GM12875 (cell line): ENCODE results near the gene KCNA5.

Source experiments
- H3K4me3 ChIP-seq: one replicate; pipeline ENCODE4 v1.5.1; 2011; ENCODE audit warnings: low read depth, low read length, control low read depth
- CTCF ChIP-seq: IDR thresholded peaks from 2 replicates; pipeline ENCODE4 v1.5.1; 2011; ENCODE audit warnings: low read depth, mild to moderate bottlenecking, control low read depth, inconsistent platforms, low read length, moderate library complexity, borderline replicate concordance; ENCODE audit not compliant: insufficient read depth

KCNA5 gene

GRCh38 chr12:5008661-5009060 lies 35.0 kb upstream of the KCNA5 start:
- H3K4me3 ChIP-seq = no peak overlapping the region
- TF ChIP-seq CTCF = no peak

GRCh38 chr12:5010151-5010550 lies 33.5 kb upstream of the KCNA5 start:
- no peak for TF ChIP-seq CTCF
- H3K4me3 ChIP-seq = no peak overlapping the region

- TF ChIP-seq CTCF = no peak
- H3K4me3 ChIP-seq = no peak overlapping the region
These were observed 31.3 kb upstream of the KCNA5 start for GRCh38 chr12:5012337-5012736.

- no peak for TF ChIP-seq CTCF
- no peak overlapping the region for H3K4me3 ChIP-seq
These were observed 30.4 kb upstream of the KCNA5 start for GRCh38 chr12:5013266-5013730.

GRCh38 chr12:5014269-5014668 lies 29.4 kb upstream of the KCNA5 start:
- H3K4me3 ChIP-seq = no peak overlapping the region
- no peak for TF ChIP-seq CTCF

- no peak for TF ChIP-seq CTCF
- H3K4me3 ChIP-seq = no peak overlapping the region
These were observed 27.8 kb upstream of the KCNA5 start for GRCh38 chr12:5015711-5016492.

GRCh38 chr12:5016526-5016925 lies 27.2 kb upstream of the KCNA5 start:
- H3K4me3 ChIP-seq = no peak overlapping the region
- no peak for TF ChIP-seq CTCF
